Suppressor macrophage (primary cell): ENCODE data around the gene ELMO1.

ENCODE experiments used
- DNase-seq, 4 experiments: peaks; one replicate each; pipeline ENCODE4 v3.0.0-alpha.2; 2020 to 2022

ELMO1 gene

DNA sequence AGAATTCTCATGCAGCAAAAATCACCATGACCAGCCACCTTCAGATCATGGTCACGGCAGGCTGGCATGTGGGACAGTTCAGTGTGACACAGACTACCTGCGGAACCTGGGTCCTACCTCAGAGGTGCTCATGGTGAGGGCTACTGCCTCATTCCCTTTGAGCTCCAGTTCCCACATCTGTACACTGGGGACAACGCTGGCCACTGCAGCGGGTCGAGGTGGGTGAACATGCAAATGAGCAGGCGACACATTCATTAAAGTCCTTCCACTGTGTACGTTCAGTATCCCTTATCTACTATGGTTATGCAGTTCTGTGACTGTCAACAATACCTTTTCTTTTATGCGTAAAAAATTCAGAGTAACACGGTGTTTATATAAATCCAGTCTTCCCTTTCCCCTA lies 505.7 kb downstream of the ELMO1 start:
- no peak for DNase-seq

DNA sequence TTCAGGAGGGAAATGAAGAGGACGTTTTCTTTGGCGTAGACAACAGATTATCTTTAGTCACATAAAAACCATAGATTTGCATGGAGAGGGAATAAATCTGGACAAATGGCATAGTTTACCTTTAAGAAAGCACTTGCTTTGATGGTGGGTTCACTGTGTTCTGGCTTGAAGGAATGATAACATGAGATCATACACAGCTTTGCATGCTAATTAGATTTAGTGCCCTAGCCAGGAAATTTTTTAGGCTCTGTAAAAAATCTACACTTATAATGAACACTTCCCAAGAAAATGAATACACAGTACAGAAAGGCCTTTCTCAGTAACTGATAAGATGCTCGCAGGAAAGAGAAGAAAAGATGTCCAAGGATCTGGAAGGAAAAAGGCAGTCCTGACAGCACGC lies 506.1 kb downstream of the ELMO1 start:
- DNase-seq = no peak

DNA sequence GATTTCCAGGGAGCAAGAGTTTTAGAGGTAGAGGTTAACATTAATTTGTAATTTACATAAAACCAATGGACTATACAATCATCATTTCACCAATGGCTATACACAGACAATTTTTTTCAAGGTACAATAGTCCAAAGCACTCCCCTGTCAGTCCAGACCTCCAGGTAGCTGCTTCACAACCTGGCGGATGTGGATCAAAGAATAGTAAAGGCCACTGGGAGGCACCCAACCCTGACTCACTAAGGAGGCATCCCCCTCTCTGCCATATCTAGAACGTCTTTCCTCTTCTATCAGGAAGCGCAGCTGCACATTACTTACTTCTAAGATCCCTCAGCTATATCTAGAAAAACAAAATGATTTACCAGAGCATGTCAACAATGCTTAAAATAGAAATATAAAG lies 506.6 kb downstream of the ELMO1 start:
- DNase-seq = no peak

DNA sequence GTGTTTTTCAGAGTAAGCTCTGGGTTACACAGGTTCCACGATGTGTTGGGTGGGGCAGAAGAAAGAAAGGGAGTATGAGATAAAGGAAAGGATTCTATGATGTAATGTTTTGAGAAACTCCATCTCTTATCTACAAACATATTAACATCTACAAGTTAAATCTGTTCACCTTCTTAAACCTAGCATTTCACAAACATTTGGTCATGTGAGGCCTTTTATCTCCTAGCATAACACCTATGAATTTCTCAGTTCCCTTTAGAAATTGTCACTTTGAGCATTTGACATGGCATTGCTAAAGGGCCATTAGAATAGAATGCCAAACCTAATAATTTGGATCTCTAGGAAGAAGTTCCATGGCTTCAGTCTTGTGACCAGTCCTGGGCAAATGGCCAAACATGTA lies 507.3 kb downstream of the ELMO1 start:
- no peak for DNase-seq

DNA sequence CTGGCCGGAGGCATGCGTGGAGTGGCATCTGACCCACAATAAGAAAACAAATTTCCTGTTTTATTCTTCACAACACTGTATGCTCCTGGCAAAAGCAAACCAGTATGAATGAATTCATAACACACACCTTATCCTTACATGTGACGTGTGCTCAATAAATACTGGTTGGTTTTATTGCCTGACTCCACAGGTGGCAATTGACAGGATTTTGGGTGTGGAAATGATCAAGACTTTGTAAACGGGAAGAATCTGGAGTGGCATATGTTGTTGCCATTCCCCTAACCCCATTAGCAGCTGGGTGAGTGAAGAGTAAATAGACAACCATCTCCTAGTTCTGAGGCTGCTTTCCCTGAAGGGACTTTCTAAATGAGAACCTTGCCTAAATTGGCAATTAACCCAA lies 508.8 kb downstream of the ELMO1 start:
- no peak for DNase-seq

DNA sequence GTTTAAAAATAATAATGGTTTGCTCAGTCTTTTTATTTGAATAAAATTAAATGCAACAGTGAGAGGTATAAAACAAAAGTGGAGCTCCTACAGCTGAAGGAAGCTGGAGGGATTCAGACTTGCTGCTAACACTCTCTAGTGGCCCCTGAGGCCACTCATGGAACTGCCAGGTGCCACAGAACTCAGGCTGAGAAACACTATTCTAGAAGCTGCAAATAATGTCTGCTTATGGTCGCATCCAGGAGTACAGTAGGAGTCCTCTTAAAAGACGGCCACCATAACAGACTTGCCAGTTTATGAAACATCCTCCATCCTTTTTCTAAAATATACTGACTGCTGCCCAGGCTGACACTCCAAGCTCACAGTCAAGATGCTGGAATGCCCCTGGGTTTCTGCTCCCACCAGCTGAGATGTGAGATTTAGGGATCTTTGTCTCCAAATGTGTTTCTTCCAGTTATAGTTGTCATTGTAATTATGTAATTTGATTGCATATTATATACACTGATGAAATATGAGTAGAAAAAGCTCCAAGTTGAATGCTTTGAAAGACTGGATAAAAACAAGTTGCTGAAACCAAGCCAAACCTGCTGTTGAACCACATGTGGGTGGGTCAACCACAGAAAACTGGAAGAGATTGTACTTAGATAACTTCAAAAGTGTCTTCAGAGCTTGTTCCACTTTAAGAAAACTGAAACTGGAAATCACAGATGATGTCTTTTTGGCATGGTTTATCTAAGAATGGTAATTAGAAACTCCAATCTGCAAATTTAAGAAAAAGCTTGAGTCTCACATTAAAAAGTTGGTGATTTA lies 510.7 kb downstream of the ELMO1 start:
- no peak for DNase-seq

DNA sequence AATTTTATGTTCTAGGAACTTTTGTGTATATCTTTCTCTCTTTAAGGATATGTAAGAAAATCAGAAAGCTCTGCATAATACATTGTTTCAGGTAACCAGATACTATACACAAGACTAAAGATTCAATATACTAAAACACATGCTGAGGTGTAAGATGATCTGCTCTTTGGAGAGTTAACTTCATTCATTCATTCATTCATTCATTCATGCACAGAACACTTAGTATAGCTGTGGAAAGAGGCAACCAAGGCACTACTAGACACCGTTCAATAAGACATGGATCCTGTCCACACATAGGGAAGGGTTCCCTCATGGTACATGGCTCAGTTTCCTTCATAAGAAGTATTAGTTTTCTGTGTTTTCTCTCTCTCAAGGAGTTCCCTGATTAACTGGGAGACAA lies 516.8 kb downstream of the ELMO1 start:
- no peak for DNase-seq

DNA sequence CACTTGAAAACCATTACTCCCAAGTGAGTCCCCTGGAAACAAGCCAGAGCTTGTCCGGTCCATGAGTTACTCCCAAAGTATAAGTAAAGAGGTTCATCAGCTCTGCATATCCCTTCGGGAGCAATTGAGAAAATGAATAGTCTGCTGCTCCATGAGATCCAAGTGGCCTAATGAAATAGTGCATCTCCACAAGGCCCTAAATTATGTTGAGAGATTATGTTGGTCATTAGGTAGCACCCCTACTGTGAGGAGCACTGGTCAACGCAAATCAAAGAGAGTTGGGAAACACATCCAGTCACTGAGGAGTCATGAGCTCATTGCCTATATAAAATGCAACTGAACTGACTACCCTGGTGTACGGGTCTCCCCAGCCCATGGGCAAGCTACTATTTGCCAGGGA lies 518.9 kb downstream of the ELMO1 start:
- no peak for DNase-seq

DNA sequence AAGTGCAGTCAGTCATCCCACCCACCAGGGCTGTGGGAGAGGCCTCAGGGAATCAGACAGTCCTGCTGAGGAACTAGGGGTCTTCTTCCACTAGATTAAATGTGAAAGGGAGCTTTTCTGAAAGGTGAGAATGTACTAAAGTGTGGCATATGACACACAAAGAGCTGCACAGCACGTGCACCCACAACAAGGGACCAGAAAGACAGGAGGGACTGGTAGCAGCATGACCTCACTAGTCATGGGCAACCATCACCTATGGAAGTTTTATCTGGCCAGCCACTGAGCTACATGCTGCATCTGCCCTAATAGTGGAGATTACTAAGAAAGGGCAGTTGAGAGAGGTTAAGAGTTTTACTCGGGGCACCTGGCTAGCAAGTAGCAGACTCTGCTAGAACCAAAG lies 519.9 kb downstream of the ELMO1 start:
- no peak for DNase-seq

DNA sequence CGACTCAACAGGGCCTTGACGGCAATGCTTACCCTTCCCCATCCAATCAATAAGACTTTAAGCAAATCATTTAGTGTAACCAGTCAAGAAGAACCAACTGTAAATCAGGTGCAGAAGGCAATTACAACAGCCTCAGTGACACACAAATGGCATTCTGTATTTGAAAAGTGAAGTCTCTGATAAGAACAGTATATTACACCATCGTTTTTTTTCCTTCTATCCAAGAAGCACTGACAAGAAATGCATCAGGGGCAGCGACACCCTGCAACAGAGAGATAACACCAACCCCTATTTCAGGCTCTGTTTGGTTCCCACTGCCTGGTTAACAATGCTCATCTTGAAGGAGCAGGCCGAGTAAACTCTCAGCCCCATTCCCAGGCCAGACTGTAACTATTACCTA lies 520.4 kb downstream of the ELMO1 start:
- DNase-seq = no peak

DNA sequence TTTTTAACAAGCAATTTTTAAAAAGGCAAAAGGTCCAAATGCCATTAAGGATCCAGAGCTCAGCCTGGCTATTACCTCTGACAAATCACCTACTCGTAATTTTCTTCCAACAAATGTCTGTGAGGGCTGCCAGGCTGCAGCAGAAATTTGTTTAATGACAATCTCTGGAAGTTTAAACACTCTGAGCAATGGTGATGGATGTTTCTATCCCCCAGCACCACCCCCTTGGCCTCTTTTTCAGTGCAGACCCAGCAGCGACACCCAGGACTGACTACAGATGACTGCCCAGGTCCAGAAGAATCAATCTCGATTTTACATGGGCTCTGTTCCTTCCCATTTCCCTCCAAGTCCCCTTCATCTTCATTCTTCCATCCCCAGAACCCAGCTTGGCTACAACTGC lies 523.0 kb downstream of the ELMO1 start:
- no peak for DNase-seq

DNA sequence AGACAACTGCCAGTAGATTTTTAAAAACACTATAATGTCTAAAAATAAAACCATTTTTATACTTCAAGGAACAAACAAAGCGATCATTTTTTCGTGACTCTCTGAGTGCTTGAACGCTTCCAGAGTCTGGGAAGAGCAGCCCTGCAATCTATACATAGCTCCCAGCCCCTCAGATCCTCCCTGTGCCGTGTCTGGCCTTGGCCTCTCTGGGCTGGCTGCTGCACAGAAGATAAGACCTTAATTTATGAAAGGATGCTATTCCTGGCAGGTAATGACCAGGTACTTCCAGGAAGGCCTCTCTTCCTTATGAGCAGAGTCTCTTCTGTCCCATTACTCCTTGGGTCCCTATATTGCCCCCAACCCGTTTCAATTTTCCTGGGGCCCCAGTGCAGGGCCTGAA lies 523.5 kb downstream of the ELMO1 start:
- DNase-seq = no peak

DNA sequence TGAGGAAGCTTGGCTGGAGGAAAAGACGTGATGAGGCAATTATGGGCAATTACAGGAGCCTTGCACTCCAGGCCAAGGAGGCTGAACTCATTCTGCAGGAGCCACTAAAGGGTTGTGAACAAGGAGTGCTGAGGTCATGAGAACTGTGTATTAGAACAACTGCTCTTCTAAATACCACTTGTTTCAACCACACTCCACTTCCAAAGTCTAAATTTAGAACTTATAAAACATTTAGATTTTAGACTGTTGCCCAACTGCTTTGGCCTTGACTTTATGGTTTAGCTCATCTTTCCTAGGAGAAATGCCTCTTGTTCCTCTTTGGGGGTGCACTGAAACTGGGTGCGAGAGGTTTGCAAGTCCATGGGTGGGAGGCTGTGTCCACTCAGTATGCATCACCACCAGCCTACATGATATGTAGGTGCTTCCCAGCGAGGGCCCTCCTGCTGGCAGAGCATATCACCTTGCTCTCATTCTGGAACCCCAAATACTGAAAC lies 524.7 kb downstream of the ELMO1 start:
- peak; percentile 57 to 86 (median 78) for DNase-seq

DNA sequence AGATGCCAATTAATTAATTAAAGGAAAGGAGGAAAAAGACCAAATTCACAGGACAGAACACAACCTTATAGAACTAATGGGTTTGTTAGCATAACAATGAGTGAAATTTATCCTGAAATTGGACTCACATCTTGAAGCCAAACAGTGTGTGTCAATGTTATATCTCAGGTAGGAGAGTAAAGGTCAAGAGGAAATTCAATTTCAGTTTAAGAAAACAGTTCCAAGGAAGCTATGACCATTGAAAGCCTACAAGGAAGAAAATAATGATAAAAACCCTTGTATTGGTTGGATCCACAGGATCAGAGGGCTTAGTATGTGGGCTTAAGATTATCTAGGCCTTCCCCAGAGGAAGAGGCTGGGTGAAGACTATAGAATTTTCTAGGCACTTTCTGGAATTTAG lies 525.5 kb downstream of the ELMO1 start:
- no peak for DNase-seq

DNA sequence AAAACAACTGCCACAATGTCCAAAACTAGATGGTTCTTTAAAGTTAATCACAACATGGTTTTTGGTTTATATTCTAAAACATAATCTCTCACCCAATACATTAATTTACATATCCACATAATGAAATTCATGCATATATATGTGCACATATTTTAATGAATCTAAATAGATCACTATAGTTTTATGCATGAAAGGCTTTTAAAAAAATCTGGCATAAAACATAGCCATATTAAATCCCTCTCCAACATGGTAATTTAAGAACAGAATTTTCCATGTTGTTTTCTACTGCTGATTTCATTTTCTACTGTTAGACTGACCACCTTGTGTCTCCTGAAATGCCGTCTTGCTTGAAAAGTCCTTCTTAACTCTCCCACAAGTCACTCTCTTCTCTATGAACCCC lies 528.2 kb downstream of the ELMO1 start:
- DNase-seq = no peak

DNA sequence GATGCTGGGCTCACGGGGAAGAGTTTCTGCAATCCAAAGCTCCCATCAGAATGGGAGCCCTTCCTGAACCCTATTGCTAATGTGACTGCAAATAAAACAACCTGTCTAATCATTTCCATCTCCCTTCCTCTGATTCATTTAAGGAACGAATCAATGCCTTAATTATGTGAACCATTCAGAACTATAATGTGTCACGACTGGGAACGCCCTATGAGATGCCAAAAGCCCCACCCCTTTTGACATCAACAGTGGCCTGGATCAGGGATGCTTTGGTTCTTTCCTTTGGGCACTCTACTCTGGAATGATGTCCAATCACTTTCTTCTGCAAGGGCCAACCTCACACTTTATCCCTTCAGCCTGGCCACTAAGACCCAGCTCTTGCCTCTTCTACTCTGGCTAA lies 528.9 kb downstream of the ELMO1 start:
- DNase-seq = no peak

DNA sequence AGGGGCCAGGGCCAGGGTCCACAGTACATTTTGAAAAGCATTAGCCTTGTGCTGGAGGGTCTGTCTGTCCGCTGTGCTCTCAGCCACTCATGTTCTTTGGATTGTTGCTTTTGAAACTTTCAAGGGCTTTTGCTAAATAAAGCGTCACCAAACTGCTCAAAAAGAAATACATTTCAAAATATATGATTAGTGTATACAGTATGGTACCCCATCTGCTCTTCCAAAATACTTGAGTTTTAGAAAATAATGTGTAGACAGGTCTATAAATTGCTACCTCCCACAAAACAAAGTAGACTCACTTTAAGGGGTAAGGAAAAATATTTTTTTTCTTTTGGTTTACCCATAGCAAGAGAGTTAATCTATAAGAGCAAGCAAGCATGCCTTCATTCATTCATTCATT lies 530.1 kb downstream of the ELMO1 start:
- no peak for DNase-seq

DNA sequence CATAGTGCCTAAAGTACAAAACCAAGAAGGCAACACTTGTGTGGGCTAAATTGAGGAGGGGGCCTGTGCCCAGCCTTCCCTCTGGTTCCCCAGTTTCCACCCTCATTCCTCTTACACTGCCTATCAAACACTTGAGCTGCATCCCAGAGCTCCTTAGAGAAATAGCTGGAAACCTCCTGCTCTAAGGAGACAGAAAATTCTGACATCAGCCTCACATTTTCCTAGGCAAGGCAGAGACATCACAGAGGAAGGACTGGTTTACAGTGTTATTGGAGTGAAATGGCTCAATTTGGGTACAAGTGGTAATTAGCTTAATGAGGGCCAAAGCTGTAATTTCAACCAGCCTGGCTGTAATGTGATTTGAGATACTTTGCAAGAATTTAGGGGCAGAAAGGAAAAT lies 532.0 kb downstream of the ELMO1 start:
- DNase-seq = no peak

DNA sequence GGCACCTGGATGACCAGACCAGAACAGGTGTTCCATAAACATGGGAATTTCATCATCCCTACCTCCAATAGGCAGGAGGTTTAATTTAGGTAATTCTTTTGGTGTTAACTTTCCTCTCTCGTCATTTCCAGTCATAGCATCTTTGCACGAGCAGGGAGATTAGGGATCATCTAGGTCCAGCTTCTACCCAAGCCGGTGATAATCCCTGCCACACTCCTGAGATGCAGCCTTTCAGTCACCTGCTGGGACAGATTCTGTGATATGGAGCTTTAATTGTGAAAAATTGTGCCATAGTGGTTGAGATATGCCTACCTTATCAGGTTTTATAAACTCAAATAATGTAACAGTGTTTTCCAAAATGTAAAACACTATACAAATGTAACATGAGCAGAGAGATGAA lies 532.5 kb downstream of the ELMO1 start:
- no peak for DNase-seq

DNA sequence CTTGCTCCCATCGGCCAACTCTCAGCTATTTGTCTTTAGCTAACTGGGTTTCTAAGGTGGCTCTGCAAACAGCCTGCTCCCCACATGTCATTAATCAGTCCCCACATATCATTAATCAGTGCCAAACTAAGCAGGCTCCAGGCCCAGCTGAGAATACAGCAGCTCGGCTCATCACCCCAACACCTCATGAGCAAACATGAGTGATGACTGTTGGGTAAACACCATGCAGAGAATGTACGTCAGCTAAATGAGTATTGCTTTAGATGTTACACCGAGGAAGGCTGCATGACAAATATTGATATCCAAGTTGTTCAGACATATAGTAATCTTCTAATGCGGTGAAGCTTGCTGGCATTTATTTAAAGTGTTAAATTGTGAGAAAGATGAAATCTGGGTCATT lies 536.9 kb downstream of the ELMO1 start:
- no peak for DNase-seq

DNA sequence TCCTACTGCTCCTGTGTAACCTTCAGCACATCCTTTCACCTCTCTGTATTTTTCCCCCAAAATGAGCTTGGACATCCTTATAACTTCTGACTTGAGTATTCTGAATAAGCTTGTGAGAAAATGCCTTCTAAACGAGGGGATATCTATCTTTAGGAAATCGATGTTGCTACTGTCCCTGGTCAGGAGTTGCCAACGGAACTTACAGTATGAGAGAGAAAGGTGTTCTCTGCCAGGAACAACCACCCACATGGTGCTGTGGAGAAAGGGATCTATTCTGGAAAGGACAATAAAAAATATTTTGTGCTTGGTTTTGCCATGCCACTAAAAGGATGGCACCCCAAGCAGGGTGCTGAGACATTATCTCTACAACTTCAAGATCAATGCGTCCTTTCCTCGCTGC lies 537.8 kb downstream of the ELMO1 start:
- DNase-seq = no peak

DNA sequence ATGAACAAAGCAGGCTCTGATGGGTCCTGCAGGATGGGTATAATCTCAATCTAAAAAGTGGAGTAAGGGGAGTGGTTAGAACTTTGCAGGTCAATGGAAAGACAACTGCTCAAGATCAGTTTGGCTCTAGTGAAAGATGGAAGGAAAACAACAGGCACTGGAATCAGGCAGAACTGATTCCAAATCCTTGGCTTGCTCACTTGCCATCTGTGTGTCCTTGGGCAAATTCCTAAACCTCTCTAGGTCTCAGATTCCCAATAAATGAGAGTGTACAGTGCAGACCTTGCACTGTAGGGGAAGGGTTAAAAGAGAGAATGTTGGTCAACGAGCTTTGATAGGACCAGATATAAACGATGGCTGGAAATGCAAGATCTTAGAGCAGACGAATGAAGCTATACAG lies 538.3 kb downstream of the ELMO1 start:
- no peak for DNase-seq

DNA sequence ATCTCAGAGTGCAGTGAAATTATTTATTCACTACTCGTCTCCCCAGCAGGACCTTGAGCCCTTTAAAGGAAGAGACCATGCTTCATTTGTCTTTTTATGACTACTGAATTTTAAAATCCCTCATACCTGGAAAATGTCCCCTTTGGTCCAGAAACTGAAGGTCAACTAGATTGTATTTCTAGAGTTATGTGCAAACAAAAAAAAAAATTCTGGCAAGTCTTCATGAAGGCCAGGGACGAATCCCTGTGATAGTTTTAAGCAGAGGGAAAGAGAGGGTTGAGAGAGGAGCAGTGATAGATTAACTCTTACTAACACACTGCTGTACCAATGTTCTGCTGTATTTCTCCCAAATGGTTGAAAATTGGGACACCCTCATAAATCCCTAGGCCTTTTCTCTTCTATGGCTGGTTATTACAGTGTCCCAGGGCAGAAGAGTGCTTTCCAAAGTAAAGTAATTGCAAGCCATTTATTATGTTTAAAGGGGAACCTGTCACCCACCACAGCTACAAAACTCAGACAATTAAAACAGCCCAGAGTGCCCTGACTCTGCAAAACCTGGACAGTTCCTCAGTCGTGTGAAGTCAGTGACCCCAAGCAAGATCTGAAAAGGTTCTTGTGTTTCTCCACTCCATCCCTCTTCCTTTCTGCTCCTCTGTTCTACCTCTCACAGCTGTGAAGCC lies 541.6 kb downstream of the ELMO1 start:
- DNase-seq = no peak

DNA sequence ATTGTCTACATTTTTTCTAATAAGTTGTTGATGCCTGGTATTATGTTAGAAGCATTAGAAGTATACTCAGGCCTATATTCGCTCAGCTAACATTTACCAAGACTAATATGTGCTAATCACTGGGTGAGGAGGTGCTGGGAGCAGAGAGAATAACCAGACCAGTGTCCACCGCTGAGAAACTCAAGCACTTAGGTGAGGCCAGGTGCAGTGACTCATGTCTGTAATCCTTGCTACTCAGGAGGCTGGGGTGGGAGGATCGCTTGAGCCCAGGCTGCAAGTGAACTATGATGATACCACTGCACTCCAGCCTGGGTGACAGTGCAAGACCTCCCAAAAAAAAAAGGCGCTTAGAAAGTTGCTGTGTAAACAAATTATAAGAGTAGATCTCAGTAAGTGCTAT lies 542.2 kb downstream of the ELMO1 start:
- no peak for DNase-seq

DNA sequence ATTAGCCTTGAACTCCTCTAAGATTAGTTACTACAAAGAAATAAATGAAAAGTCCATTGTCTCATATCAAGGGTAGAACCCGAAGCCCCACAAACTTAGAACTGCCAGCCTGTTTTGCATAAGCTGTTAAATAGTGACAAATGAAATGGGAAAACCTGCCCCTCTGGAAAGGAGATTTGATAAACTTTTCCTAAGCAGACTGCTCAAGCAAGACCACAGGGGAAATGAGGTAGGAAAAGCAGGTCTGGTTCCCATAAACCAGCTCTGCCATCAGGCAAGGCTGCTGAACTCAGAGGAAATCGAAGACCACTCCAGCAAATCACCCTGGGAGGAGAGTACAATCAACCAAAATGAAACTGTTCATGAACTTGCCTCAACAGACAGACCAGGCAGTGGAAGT lies 542.8 kb downstream of the ELMO1 start:
- no peak for DNase-seq
